GM19397 (cell line): ENCODE results near the gene FRMD6.
"Not testable (repeated sequence)": the region's sequence is repeated elsewhere in the genome, so short reads cannot be mapped to it uniquely, and the experiment has no call there.

ENCODE experiments used
- ATAC-seq: cut with Tn5 transposase; IDR thresholded peaks from one replicate; pipeline ENCODE4 v1.9.1; 2021; ENCODE audit warnings: mild to moderate bottlenecking, moderate library complexity; ENCODE audit not compliant: unreplicated experiment

FRMD6 gene

GRCh38 chr14:51765726-51766125 lies 114.0 kb downstream of the FRMD6 start:
- not testable (repeated sequence) for ATAC-seq

DNA sequence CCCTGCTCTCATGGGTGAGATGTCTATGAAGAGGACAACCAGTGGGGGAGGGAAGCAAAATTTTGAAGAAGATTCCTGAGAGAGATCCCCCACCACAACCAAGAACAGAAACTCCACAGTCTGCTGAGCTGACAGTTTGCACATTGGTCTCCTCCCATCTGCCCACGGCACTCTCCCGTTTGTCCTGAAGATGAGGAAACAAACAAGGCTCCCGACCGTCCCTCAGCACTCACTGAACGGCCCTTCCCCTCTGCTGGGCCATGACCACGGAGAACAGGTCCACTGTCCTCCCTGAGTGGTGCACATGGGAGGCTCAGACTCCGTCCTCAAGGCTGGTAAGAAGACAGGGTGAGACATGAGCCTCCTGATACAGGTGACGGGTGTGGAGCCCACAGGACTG lies 114.9 kb downstream of the FRMD6 start:
- not testable (repeated sequence) for ATAC-seq

DNA sequence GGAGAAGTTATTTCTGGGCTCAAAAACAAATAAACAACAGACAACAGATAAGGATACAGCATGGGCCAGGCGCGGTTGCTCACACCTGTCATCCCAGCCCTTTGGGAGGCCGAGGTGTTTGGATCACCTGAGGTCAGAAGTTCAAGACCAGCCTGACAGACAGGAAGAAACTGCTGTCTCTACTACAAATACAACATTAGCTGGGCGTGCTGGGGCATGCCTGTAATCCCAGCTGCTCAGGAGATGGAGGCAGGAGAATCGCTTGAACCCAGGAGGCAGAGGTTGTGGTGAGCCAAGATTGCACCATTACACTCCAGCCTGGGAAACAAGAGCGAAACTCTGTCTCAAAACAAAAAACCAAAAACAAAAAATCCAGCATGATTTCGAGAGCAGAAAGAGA lies 117.6 kb downstream of the FRMD6 start:
- ATAC-seq: not testable (repeated sequence)

- ATAC-seq: no peak
Observed at GRCh38 chr14:51774209-51774608, 122.5 kb downstream of the FRMD6 start.

- ATAC-seq: peak; percentile 48
Observed at GRCh38 chr14:51776102-51776894, 124.6 kb downstream of the FRMD6 start.

- no peak for ATAC-seq
Observed at GRCh38 chr14:51780006-51780692, 128.4 kb downstream of the FRMD6 start.
